Measurements from ENCODE around the gene CORO2B.

Gene CORO2B

DNA sequence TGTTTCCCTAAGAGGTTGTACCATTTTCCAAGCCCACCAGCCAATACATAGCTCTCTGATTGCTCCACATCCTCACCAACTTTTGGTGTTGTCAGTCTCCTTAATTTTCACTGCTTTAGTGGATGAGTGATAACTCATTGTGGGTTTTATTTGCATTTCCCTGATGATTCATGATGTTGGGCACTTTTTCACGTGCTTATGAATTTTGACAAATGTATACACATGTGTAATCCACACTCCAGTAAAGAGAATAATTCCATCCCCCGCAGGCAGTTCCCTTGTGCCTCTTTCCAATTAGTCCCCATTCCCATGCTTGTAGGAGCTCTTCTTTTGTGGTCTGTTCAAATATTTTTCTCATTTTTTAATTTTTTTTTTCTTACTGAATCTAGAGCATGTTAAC, 189.5 kb downstream of the CORO2B start:
- TF ChIP-seq CREB5 (CRISPR knock-in tag; IDR thresholded peaks at IDR 0.05; ENCODE audit: low read depth) (no peak), BACH2 (CRISPR knock-in tag; IDR thresholded peaks at IDR 0.05; ENCODE audit: borderline replicate concordance) (no peak), CSDC2 (CRISPR knock-in tag; IDR thresholded peaks at IDR 0.05) (no peak), ESRRG (CRISPR knock-in tag; IDR thresholded peaks at IDR 0.05) (no peak), ZNF8 (CRISPR knock-in tag; IDR thresholded peaks at IDR 0.05) (no peak), OSR1 (CRISPR knock-in tag; IDR thresholded peaks at IDR 0.05) (no peak), TSHZ2 (CRISPR knock-in tag; IDR thresholded peaks at IDR 0.05) (no peak), PPARA (CRISPR knock-in tag; IDR thresholded peaks at IDR 0.05; ENCODE audit: borderline replicate concordance) (no peak), ZFP3 (CRISPR knock-in tag; IDR thresholded peaks at IDR 0.05) (no peak), ARNTL (CRISPR knock-in tag; IDR thresholded peaks at IDR 0.05; ENCODE audit: borderline replicate concordance, low read depth) (no peak), ZC3H10 (CRISPR knock-in tag; IDR thresholded peaks at IDR 0.05) (no peak)
- TF ChIP-seq, protein P1, sequence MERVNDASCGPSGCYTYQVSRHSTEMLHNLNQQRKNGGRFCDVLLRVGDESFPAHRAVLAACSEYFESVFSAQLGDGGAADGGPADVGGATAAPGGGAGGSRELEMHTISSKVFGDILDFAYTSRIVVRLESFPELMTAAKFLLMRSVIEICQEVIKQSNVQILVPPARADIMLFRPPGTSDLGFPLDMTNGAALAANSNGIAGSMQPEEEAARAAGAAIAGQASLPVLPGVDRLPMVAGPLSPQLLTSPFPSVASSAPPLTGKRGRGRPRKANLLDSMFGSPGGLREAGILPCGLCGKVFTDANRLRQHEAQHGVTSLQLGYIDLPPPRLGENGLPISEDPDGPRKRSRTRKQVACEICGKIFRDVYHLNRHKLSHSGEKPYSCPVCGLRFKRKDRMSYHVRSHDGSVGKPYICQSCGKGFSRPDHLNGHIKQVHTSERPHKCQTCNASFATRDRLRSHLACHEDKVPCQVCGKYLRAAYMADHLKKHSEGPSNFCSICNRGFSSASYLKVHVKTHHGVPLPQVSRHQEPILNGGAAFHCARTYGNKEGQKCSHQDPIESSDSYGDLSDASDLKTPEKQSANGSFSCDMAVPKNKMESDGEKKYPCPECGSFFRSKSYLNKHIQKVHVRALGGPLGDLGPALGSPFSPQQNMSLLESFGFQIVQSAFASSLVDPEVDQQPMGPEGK (CRISPR knock-in tag; IDR thresholded peaks at IDR 0.05; ENCODE audit: borderline replicate concordance) = no peak
- TF ChIP-seq, protein P2, sequence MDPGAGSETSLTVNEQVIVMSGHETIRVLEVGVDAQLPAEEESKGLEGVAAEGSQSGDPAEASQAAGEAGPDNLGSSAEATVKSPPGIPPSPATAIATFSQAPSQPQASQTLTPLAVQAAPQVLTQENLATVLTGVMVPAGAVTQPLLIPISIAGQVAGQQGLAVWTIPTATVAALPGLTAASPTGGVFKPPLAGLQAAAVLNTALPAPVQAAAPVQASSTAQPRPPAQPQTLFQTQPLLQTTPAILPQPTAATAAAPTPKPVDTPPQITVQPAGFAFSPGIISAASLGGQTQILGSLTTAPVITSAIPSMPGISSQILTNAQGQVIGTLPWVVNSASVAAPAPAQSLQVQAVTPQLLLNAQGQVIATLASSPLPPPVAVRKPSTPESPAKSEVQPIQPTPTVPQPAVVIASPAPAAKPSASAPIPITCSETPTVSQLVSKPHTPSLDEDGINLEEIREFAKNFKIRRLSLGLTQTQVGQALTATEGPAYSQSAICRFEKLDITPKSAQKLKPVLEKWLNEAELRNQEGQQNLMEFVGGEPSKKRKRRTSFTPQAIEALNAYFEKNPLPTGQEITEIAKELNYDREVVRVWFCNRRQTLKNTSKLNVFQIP (CRISPR knock-in tag; IDR thresholded peaks at IDR 0.05; ENCODE audit: borderline replicate concordance, low read depth) = no peak
- no peak for ATAC-seq

DNA sequence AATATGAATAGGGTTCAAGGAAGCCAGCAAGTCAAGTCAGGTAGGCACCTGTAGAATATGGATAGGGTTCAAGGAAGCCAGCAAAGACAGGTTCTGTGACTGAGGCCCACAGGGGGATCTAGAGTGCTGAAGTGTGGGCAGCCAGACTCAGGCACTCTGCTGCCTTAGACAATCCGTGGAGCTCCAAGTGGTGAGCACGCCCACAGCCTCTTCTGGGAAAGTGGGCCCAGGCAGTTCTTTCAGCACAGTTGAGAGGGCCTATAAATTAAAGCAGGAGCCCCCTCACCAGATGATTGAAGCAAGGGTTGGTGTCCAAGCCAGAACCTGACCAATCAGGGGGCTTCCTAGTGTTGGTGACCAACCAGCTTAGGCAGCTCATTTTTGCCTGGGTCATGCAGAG, 190.9 kb downstream of the CORO2B start:
- no peak for ATAC-seq
- TF ChIP-seq OSR1 (CRISPR knock-in tag; IDR thresholded peaks at IDR 0.05) (no peak), ZNF565 (CRISPR knock-in tag; conservative IDR thresholded peaks at IDR 0.05; ENCODE audit: low read depth) (no peak), ISL1 (CRISPR knock-in tag; IDR thresholded peaks at IDR 0.05) (no peak), TCF4 (CRISPR knock-in tag; IDR thresholded peaks at IDR 0.05; ENCODE audit: borderline replicate concordance) (no peak), SNAI2 (CRISPR knock-in tag; IDR thresholded peaks at IDR 0.05) (no peak), TSHZ2 (CRISPR knock-in tag; IDR thresholded peaks at IDR 0.05) (no peak), BACH2 (CRISPR knock-in tag; IDR thresholded peaks at IDR 0.05; ENCODE audit: borderline replicate concordance) (no peak), ZNF70 (CRISPR knock-in tag; IDR thresholded peaks at IDR 0.05) (no peak), TOX (CRISPR knock-in tag; IDR thresholded peaks at IDR 0.05; ENCODE audit: borderline replicate concordance) (no peak), CSDC2 (CRISPR knock-in tag; IDR thresholded peaks at IDR 0.05) (no peak), ARNTL (CRISPR knock-in tag; IDR thresholded peaks at IDR 0.05; ENCODE audit: borderline replicate concordance, low read depth) (no peak), CREB5 (CRISPR knock-in tag; IDR thresholded peaks at IDR 0.05; ENCODE audit: low read depth) (no peak), GLIS3 (CRISPR knock-in tag; IDR thresholded peaks at IDR 0.05) (no peak)
- TF ChIP-seq, protein P2 (CRISPR knock-in tag; IDR thresholded peaks at IDR 0.05; ENCODE audit: borderline replicate concordance, low read depth) = no peak
- TF ChIP-seq, protein P1 (CRISPR knock-in tag; IDR thresholded peaks at IDR 0.05; ENCODE audit: borderline replicate concordance) = no peak

All from SK-N-SH treated with all-trans-retinoic acid at 6 μM for 48 hours (cell line).